Stimulated activated naive B cell treated with anti-CD40 and anti-IgM and Interleukin-4, amounts not matched to agents 10 μg/mL and 1 μg/mL and 100 μg/mL, for 72 hours (primary cell): Measurements from ENCODE around the gene MTX2.
"Not testable (repeated sequence)": the region's sequence is repeated elsewhere in the genome, so short reads cannot be mapped to it uniquely, and the experiment has no call there.

Experiments used
- ATAC-seq, 2 donors: fragments of 150-1000 bp; cut with Tn5 transposase; replicated peaks; 2 replicates each; pipeline ENCODE4 v1.10.0; 2021; ENCODE audit warnings: moderate library complexity in 1 of 2
- DNase-seq: peaks from one replicate; pipeline ENCODE4 v3.0.0; 2021
- H3K27ac Mint-ChIP-seq: one replicate; pipeline ENCODE4 v1.8.0; 2022; ENCODE audit warnings: mild to moderate bottlenecking, mixed read lengths
- H3K27me3 Mint-ChIP-seq, 2 donors: one replicate each; pipeline ENCODE4 v1.8.0; 2022; ENCODE audit warnings: mixed read lengths in 2 of 2
- H3K36me3 Mint-ChIP-seq, 2 donors: one replicate each; pipeline ENCODE4 v1.8.0; 2022; ENCODE audit warnings: mixed read lengths in 2 of 2, mild to moderate bottlenecking in 1 of 2
- H3K4me1 Mint-ChIP-seq, 2 donors: one replicate each; pipeline ENCODE4 v1.8.0; 2022; ENCODE audit warnings: mixed read lengths in 2 of 2, mild to moderate bottlenecking in 1 of 2
- H3K4me3 Mint-ChIP-seq, 2 donors: one replicate each; pipeline ENCODE4 v1.8.0; 2022; ENCODE audit warnings: mild to moderate bottlenecking in 2 of 2, mixed read lengths in 2 of 2, moderate library complexity in 1 of 2
- H3K9me3 Mint-ChIP-seq, 2 donors: one replicate each; pipeline ENCODE4 v1.8.0; 2022; ENCODE audit warnings: mixed read lengths in 2 of 2, mild to moderate bottlenecking in 1 of 2

MTX2 gene

GRCh38 chr2:176373155-176373554 lies 103.9 kb downstream of the MTX2 start:
- not testable (repeated sequence) for H3K4me3 Mint-ChIP-seq, ATAC-seq, H3K36me3 Mint-ChIP-seq, DNase-seq, H3K27ac Mint-ChIP-seq, H3K4me1 Mint-ChIP-seq, H3K9me3 Mint-ChIP-seq, H3K27me3 Mint-ChIP-seq

- H3K9me3 Mint-ChIP-seq: peaks cover 9 to 11% of the 10 kb centered on the region in 2 donors
- H3K4me1 Mint-ChIP-seq: no peaks in the 10 kb centered on the region
- H3K4me3 Mint-ChIP-seq: no peak overlapping the region
- no peak for DNase-seq
- H3K27ac Mint-ChIP-seq: no peak overlapping the region
- ATAC-seq: no peak
- H3K27me3 Mint-ChIP-seq: peaks cover 6% of the 10 kb centered on the region in 2 donors
- no peaks in the 10 kb centered on the region for H3K36me3 Mint-ChIP-seq
Observed at GRCh38 chr2:176378323-176378722, 109.1 kb downstream of the MTX2 start.

DNA sequence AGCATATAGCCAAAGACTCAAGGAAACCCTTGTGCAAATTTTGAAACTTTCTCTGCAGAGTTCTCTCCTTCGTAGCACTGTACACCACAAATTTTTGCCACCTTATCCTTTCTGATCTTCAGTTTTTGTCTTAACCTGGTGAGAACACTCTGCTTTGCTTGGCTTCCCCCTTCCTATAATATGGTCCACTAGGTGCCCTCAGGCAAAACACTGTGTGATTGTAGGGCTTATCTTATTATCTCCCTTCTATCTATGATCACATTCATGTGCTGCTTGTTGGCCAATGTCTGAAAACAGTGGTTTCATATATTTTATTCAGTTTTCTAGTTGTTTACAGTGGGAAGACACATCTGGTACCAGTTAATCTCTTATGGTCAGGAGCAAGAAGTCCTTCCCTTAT lies 111.1 kb downstream of the MTX2 start:
- DNase-seq: no peak
- ATAC-seq: no peak
- peaks cover 9 to 10% of the 10 kb centered on the region in 2 donors for H3K9me3 Mint-ChIP-seq
- no peak overlapping the region for H3K4me3 Mint-ChIP-seq
- no peaks in the 10 kb centered on the region for H3K27me3 Mint-ChIP-seq
- no peaks in the 10 kb centered on the region for H3K36me3 Mint-ChIP-seq
- no peak overlapping the region for H3K27ac Mint-ChIP-seq
- no peaks in the 10 kb centered on the region for H3K4me1 Mint-ChIP-seq

GRCh38 chr2:176383100-176383499 lies 113.9 kb downstream of the MTX2 start:
- H3K36me3 Mint-ChIP-seq: no peaks in the 10 kb centered on the region
- H3K4me1 Mint-ChIP-seq: no peaks in the 10 kb centered on the region
- H3K27ac Mint-ChIP-seq: no peak overlapping the region
- DNase-seq (no peak), ATAC-seq (no peak)
- H3K9me3 Mint-ChIP-seq: peaks cover 9 to 10% of the 10 kb centered on the region in 2 donors
- no peak overlapping the region for H3K4me3 Mint-ChIP-seq
- H3K27me3 Mint-ChIP-seq: peaks cover 0 to 9% of the 10 kb centered on the region in 2 donors

- ATAC-seq (no peak), DNase-seq (no peak)
- peaks cover under 1 to 10% of the 10 kb centered on the region in 2 donors for H3K27me3 Mint-ChIP-seq
- no peak overlapping the region for H3K27ac Mint-ChIP-seq
- H3K4me3 Mint-ChIP-seq: no peak overlapping the region
- peaks cover 4 to 8% of the 10 kb centered on the region in 2 donors for H3K9me3 Mint-ChIP-seq
- H3K4me1 Mint-ChIP-seq: no peaks in the 10 kb centered on the region
- H3K36me3 Mint-ChIP-seq: no peaks in the 10 kb centered on the region
Observed at GRCh38 chr2:176383836-176384442, 114.7 kb downstream of the MTX2 start.

GRCh38 chr2:176385219-176385759 lies 116.0 kb downstream of the MTX2 start:
- Mint-ChIP-seq H3K27ac (no peak overlapping the region), H3K9me3 (peaks cover 0 to under 1% of the 10 kb centered on the region in 2 donors), H3K4me3 (no peak overlapping the region), H3K4me1 (no peaks in the 10 kb centered on the region), H3K27me3 (peaks cover 4 to 15% of the 10 kb centered on the region in 2 donors), H3K36me3 (no peaks in the 10 kb centered on the region)
- DNase-seq: no peak
- no peak for ATAC-seq

DNA sequence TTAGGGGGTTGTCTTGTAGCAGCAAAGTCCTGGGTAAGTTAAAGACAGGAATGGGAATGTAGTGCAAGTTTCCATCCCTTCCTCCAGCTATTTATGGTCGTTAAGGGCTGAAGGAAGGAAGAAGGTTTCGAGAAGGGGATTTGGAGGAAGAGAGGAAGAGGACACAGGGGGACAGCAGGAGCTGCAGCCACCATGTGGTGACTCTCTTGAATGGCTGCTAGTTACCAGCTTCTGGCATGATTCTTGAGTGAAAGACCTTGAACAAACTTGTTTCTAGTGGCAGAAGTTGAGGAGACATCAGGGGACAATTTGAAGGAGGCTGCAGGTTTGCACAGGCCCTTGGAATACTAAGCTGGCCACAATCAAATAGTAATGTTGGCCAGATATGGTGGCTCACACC lies 116.6 kb downstream of the MTX2 start:
- no peak for DNase-seq
- Mint-ChIP-seq H3K9me3 (no peaks in the 10 kb centered on the region), H3K4me3 (no peak overlapping the region), H3K27me3 (peaks cover 4 to 15% of the 10 kb centered on the region in 2 donors), H3K4me1 (no peaks in the 10 kb centered on the region), H3K36me3 (no peaks in the 10 kb centered on the region), H3K27ac (no peak overlapping the region)
- no peak for ATAC-seq
